IMR-90 (cell line): ENCODE measurements around the gene ZNF443. TPM values are rescaled to one million over a fixed set of nuclear protein-coding genes. Genes with fewer than 3 reads are reported as not detected.

Experiments used
- ATAC-seq: fragments of 200-7000 bp; cut with Tn5 transposase; 2 replicates; pipeline ENCODE4 v1.9.1; 2020; ENCODE audit warnings: low read depth, mild to moderate bottlenecking, moderate library complexity
- BruUV-seq: library from RNA; stranded (reverse); fragments of 400-500 nt; replicated peaks from 2 replicates; lab custom pipeline; 2021; lab: Mats Ljungman, UMichigan
- CTCF ChIA-PET: fragments of 300-600 bp; formaldehyde crosslinking; extraction: SDS; loops from one replicate; lab custom pipeline; 2021; ENCODE audit warnings: antibody characterized with exemption; lab: Yijun Ruan, JAX
- POLR2A ChIA-PET: fragments of 300-600 bp; sonication (Branson Sonifier 250); formaldehyde crosslinking; loops from one replicate; lab custom pipeline; 2022; ENCODE audit warnings: antibody characterized with exemption; ENCODE audit not compliant: unreplicated experiment; lab: Charles Lee
- DNase-seq: peaks from one replicate; pipeline ENCODE4 v3.0.0; 2013
- H2AFZ ChIP-seq: replicated peaks from 2 replicates; pipeline ENCODE3; 2013; ENCODE audit warnings: low read length, mild to moderate bottlenecking; ENCODE audit not compliant: poor library complexity
- H2AK5ac ChIP-seq: 2 replicates; pipeline ENCODE4 v1.6.1; 2013; ENCODE audit warnings: low read depth, low read length, inconsistent platforms
- H2AK9ac ChIP-seq: replicated peaks from 2 replicates; pipeline ENCODE3; 2013; ENCODE audit warnings: mild to moderate bottlenecking, low read depth, low read length, moderate library complexity; ENCODE audit not compliant: poor library complexity
- H2BK120ac ChIP-seq: 2 replicates; pipeline ENCODE4 v1.6.1; 2013; ENCODE audit warnings: low read depth, low read length, inconsistent platforms
- H2BK15ac ChIP-seq: 3 replicates; pipeline ENCODE4 v1.6.1; 2013; ENCODE audit warnings: low read depth, low read length, inconsistent platforms
- H2BK20ac ChIP-seq: 2 replicates; pipeline ENCODE4 v1.6.1; 2013; ENCODE audit warnings: low read depth, mild to moderate bottlenecking, inconsistent platforms, low read length, moderate library complexity
- H2BK5ac ChIP-seq: 2 replicates; pipeline ENCODE4 v1.6.1; 2013; ENCODE audit warnings: mild to moderate bottlenecking, low read depth, low read length, inconsistent platforms; ENCODE audit not compliant: poor library complexity, severe bottlenecking
- H3K14ac ChIP-seq: replicated peaks from 2 replicates; pipeline ENCODE4 v1.6.1; 2013; ENCODE audit warnings: low read depth, low read length, inconsistent platforms
- H3K18ac ChIP-seq: 2 replicates; pipeline ENCODE4 v1.6.1; 2013; ENCODE audit warnings: low read depth, low read length, control low read depth
- H3K23ac ChIP-seq: 2 replicates; pipeline ENCODE4 v1.6.1; 2013; ENCODE audit warnings: low read depth, low read length, inconsistent platforms
- H3K27ac ChIP-seq: 2 replicates; pipeline ENCODE4 v1.5.1; 2013; ENCODE audit warnings: mild to moderate bottlenecking, control low read depth, low read length; ENCODE audit not compliant: insufficient read depth
- H3K27me3 ChIP-seq: 2 replicates; pipeline ENCODE4 v1.6.1; 2013; ENCODE audit warnings: low read length; ENCODE audit not compliant: control insufficient read depth, insufficient read depth
- H3K36me3 ChIP-seq: 2 replicates; pipeline ENCODE4 v1.6.1; 2013; ENCODE audit warnings: low read length, mixed read lengths; ENCODE audit not compliant: control insufficient read depth, insufficient read depth
- H3K4ac ChIP-seq: 2 replicates; pipeline ENCODE4 v1.6.1; 2013; ENCODE audit warnings: low read depth, low read length, inconsistent platforms
- H3K4me1 ChIP-seq: 2 replicates; pipeline ENCODE4 v1.6.1; 2013; ENCODE audit warnings: low read length, mixed read lengths; ENCODE audit not compliant: control insufficient read depth, insufficient read depth
- H3K4me2 ChIP-seq: 2 replicates; pipeline ENCODE4 v1.6.1; 2013; ENCODE audit warnings: low read depth, mild to moderate bottlenecking, control low read depth, low read length, moderate library complexity
- H3K4me3 ChIP-seq: 2 replicates; pipeline ENCODE4 v1.5.1; 2013; ENCODE audit warnings: low read depth, mild to moderate bottlenecking, control low read depth, low read length, moderate library complexity; ENCODE audit not compliant: insufficient read depth
- H3K56ac ChIP-seq: 2 replicates; pipeline ENCODE4 v1.6.1; 2013; ENCODE audit warnings: low read length, inconsistent platforms; ENCODE audit not compliant: insufficient read depth; ENCODE audit errors: extremely low read depth
- H3K79me1 ChIP-seq, 2 experiments: 2 replicates each; pipeline ENCODE4 v1.6.1; 2013; ENCODE audit warnings: low read length in 2 of 2, inconsistent platforms in 1 of 2, low read depth in 1 of 2
- H3K9ac ChIP-seq: 2 replicates; pipeline ENCODE4 v1.6.1; 2013; ENCODE audit warnings: low read depth, low read length, control low read depth
- H3K9me1 ChIP-seq: 2 replicates; pipeline ENCODE4 v1.6.1; 2013; ENCODE audit warnings: low read length, inconsistent platforms; ENCODE audit not compliant: insufficient read depth
- H3K9me3 ChIP-seq: 2 replicates; pipeline ENCODE4 v1.6.1; 2013; ENCODE audit warnings: low read length; ENCODE audit not compliant: control insufficient read depth, insufficient read depth
- H4K20me1 ChIP-seq: 2 replicates; pipeline ENCODE4 v1.6.1; 2013; ENCODE audit warnings: low read length, inconsistent platforms; ENCODE audit not compliant: insufficient read depth
- H4K5ac ChIP-seq: 2 replicates; pipeline ENCODE4 v1.6.1; 2013; ENCODE audit warnings: mild to moderate bottlenecking, low read depth, low read length, control low read depth
- H4K8ac ChIP-seq, 2 experiments: 2 replicates each; pipeline ENCODE4 v1.6.1; 2013; ENCODE audit warnings: low read depth in 2 of 2, low read length in 2 of 2, control low read depth in 1 of 2, inconsistent platforms in 1 of 2
- H4K91ac ChIP-seq: 2 replicates; pipeline ENCODE4 v1.6.1; 2013; ENCODE audit warnings: low read depth, low read length, inconsistent platforms; ENCODE audit not compliant: insufficient read depth
- BHLHE40 ChIP-seq: fragments of 150-350 bp; IDR thresholded peaks from 2 replicates; pipeline ENCODE4 v1.6.1; 2016; ENCODE audit warnings: mild to moderate bottlenecking, low read depth, low read length
- CEBPB ChIP-seq: IDR thresholded peaks from 2 replicates; pipeline ENCODE4 v1.6.1; 2012; ENCODE audit warnings: low read depth, low read length, improper control_type of control experiment
- CHD1 ChIP-seq: IDR thresholded peaks from 2 replicates; pipeline ENCODE4 v1.6.1; 2012; ENCODE audit warnings: low read depth, low read length, improper control_type of control experiment
- FOS ChIP-seq: fragments of 150-350 bp; IDR thresholded peaks from 2 replicates; pipeline ENCODE4 v1.6.1; 2016; ENCODE audit warnings: low read depth, low read length
- MAFK ChIP-seq: IDR thresholded peaks from 2 replicates; pipeline ENCODE4 v1.6.1; 2012; ENCODE audit warnings: low read depth, low read length, improper control_type of control experiment
- MAZ ChIP-seq: IDR thresholded peaks from 2 replicates; pipeline ENCODE4 v1.6.1; 2012; ENCODE audit warnings: low read depth, mild to moderate bottlenecking, low read length, improper control_type of control experiment, moderate library complexity, borderline replicate concordance
- MXI1 ChIP-seq: IDR thresholded peaks from 2 replicates; pipeline ENCODE4 v1.6.1; 2012; ENCODE audit warnings: low read depth, mild to moderate bottlenecking, low read length, moderate library complexity, borderline replicate concordance
- NFE2L2 ChIP-seq: fragments of 150-350 bp; IDR thresholded peaks from 2 replicates; pipeline ENCODE4 v1.6.1; 2016; ENCODE audit warnings: low read depth, mild to moderate bottlenecking, low read length
- POLR2A ChIP-seq: IDR thresholded peaks from 2 replicates; pipeline ENCODE4 v1.6.1; 2012; ENCODE audit warnings: mild to moderate bottlenecking, low read depth, low read length
- RAD21 ChIP-seq: IDR thresholded peaks from 2 replicates; pipeline ENCODE4 v1.6.1; 2012; ENCODE audit warnings: low read length, improper control_type of control experiment
- RCOR1 ChIP-seq: IDR thresholded peaks from 2 replicates; pipeline ENCODE4 v1.6.1; 2012; ENCODE audit warnings: mild to moderate bottlenecking, low read length, improper control_type of control experiment; ENCODE audit not compliant: insufficient replicate concordance
- RFX5 ChIP-seq: IDR thresholded peaks from 2 replicates; pipeline ENCODE4 v1.8.0; 2012; ENCODE audit warnings: low read depth, mild to moderate bottlenecking, low read length, moderate library complexity
- SMC3 ChIP-seq: fragments of 150-350 bp; IDR thresholded peaks from 2 replicates; pipeline ENCODE4 v1.6.1; 2016; ENCODE audit warnings: low read depth, mild to moderate bottlenecking, antibody characterized with exemption, low read length, moderate library complexity
- WGBS, 2 experiments: methylation state at CpG; one replicate each; pipeline versions ENCODE4 v1.1.5 to v1.1.7; 2013; ENCODE audit warnings: missing lambda C conversion rate in 2 of 2; ENCODE audit not compliant: insufficient read length in 1 of 2; ENCODE audit errors: extremely low coverage in 2 of 2; 5-methylcytosine and 5-hydroxymethylcytosine counted together
- dilution Hi-C: fragments of 300-500 bp; cut with HindIII; formaldehyde crosslinking; loops from one replicate; pipeline ENCODE4 v1.14.3; 2018; ENCODE audit warnings: low sequenced_read_pairs; ENCODE audit not compliant: unreplicated experiment
- in situ Hi-C: fragments of 300-500 bp; cut with MboI; formaldehyde crosslinking; loops from 3 replicates; pipeline ENCODE4 v1.14.3; 2019; ENCODE audit warnings: low sequenced_read_pairs, inconsistent platforms, mixed read lengths
- intact Hi-C: fragments of 100-400 bp; cut with micrococcal nuclease; formaldehyde crosslinking; loops from 2 replicates; pipeline ENCODE4 v1.10.0; 2022
- polyA plus RNA-seq, 3 experiments: library from polyadenylated mRNA; depleted of rRNA; stranded (reverse); fragments of >200 nt; gene quantifications; 2 replicates each; pipeline ENCODE4 v1.2.3, GENCODE V29; 2012; ENCODE audit warnings: low replicate concordance in 1 of 3
- total RNA-seq: library from RNA; depleted of rRNA; stranded (reverse); fragments of >200 nt; gene quantifications from 2 replicates; pipeline ENCODE4 v1.2.3, GENCODE V29; 2012
- TF ChIP-seq, protein P1 (sequence below): fragments of 150-350 bp; IDR thresholded peaks from 2 replicates; pipeline ENCODE4 v1.6.1; 2016; ENCODE audit warnings: low read depth, mild to moderate bottlenecking, low read length, moderate library complexity, borderline replicate concordance
- TF ChIP-seq, protein P2 (sequence below): fragments of 150-350 bp; IDR thresholded peaks from 2 replicates; pipeline ENCODE4 v1.6.1; 2017; ENCODE audit warnings: mild to moderate bottlenecking, antibody characterized with exemption, low read length, low read depth

The ZNF443 gene
- total and polyA plus RNA-seq, 2 of the 4 experiments (the other 2 are of a cell fraction) = 0.79 to 3.2 TPM

DNA sequence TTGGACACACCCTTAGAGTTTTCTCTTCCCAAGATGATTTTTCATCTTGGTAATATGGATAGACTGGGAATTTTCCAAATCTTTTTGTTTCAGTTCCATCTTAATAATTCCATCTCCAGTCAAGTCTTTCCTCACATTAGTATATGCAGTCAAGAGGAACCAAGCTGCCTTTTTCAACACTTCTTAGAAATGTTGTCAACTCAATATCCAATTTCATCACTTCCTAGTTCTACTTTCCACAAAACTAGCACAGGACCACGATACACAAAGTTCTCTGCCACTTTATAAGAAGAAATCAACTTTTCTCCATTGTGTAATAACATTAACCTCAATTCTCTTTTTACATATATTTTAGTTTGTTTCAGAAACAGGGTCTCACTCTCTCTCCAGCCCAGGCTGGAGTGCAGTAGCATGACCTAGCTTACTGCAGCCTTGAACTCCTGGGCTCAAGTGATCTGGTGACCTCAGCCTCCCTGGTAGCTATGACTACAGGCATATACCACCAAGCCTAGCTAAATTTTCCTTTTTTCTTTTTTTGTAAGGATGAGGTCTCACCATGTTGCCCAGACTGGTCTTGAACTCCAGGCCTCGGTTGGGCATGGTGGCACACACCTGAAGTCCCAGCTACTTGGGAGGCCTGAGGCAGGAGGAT, 15.5 kb downstream of the ZNF443 start:
- no peaks in the 10 kb centered on the region for H3K79me1 ChIP-seq
- no TSS peak for BruUV-seq
- no peak overlapping the region for H2AK5ac ChIP-seq
- no peak overlapping the region for H2BK5ac ChIP-seq
- H3K4me1 ChIP-seq = no peaks in the 10 kb centered on the region
- no peaks in the 10 kb centered on the region for H3K27me3 ChIP-seq
- intact Hi-C loops = no loop called here
- CTCF ChIA-PET = no interaction called here
- H3K4me3 ChIP-seq = no peak overlapping the region
- no peak for TF ChIP-seq POLR2A
- TF ChIP-seq RCOR1 = no peak
- TF ChIP-seq, protein P1, sequence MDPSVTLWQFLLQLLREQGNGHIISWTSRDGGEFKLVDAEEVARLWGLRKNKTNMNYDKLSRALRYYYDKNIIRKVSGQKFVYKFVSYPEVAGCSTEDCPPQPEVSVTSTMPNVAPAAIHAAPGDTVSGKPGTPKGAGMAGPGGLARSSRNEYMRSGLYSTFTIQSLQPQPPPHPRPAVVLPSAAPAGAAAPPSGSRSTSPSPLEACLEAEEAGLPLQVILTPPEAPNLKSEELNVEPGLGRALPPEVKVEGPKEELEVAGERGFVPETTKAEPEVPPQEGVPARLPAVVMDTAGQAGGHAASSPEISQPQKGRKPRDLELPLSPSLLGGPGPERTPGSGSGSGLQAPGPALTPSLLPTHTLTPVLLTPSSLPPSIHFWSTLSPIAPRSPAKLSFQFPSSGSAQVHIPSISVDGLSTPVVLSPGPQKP = no peak
- no peak for TF ChIP-seq BHLHE40
- no peak for TF ChIP-seq SMC3
- TF ChIP-seq, protein P2, sequence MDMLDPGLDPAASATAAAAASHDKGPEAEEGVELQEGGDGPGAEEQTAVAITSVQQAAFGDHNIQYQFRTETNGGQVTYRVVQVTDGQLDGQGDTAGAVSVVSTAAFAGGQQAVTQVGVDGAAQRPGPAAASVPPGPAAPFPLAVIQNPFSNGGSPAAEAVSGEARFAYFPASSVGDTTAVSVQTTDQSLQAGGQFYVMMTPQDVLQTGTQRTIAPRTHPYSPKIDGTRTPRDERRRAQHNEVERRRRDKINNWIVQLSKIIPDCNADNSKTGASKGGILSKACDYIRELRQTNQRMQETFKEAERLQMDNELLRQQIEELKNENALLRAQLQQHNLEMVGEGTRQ = no peak
- TF ChIP-seq RFX5 = no peak
- TF ChIP-seq FOS = no peak
- TF ChIP-seq CHD1 = no peak
- no peak for TF ChIP-seq MAZ
- no peak for TF ChIP-seq NFE2L2
- no peak for TF ChIP-seq MXI1
- no peak for TF ChIP-seq RAD21
- no peak for TF ChIP-seq CEBPB
- no peak for TF ChIP-seq MAFK
- no peak overlapping the region for H3K9ac ChIP-seq
- H2BK15ac ChIP-seq = no peak overlapping the region
- no peak overlapping the region for H4K91ac ChIP-seq
- no peak overlapping the region for H3K56ac ChIP-seq
- no peak overlapping the region for H3K18ac ChIP-seq
- H3K9me3 ChIP-seq = peaks cover 2% of the 10 kb centered on the region
- no peaks in the 10 kb centered on the region for H4K20me1 ChIP-seq
- H2BK20ac ChIP-seq = no peak overlapping the region
- in situ Hi-C loops = no loop called here
- no peaks in the 10 kb centered on the region for H3K9me1 ChIP-seq
- H3K14ac ChIP-seq = no peak overlapping the region
- no peak overlapping the region for H4K8ac ChIP-seq
- H2AFZ ChIP-seq = no peak overlapping the region
- WGBS, 2 experiments = no CpG with 5 or more reads among the region's 2 CpGs
- no peak overlapping the region for H2BK120ac ChIP-seq
- ATAC-seq (no peak), DNase-seq (no peak)
- no peak overlapping the region for H2AK9ac ChIP-seq
- H3K27ac ChIP-seq = no peak overlapping the region
- no peak overlapping the region for H3K4me2 ChIP-seq
- dilution Hi-C loops = no loop called here
- no peak overlapping the region for H3K23ac ChIP-seq
- H4K5ac ChIP-seq = no peak overlapping the region
- H3K36me3 ChIP-seq = no peaks in the 10 kb centered on the region
- H3K4ac ChIP-seq = no peak overlapping the region
- POLR2A ChIA-PET = no interaction called here
